HG03457 (cell line): Measurements from ENCODE around the gene NUDT1.

Source experiments
- ATAC-seq: cut with Tn5 transposase; IDR thresholded peaks from one replicate; pipeline ENCODE4 v1.9.1; 2021; ENCODE audit warnings: moderate number of reproducible peaks; ENCODE audit not compliant: unreplicated experiment

NUDT1 gene

GRCh38 chr7:2241580-2242540, at the start of gene NUDT1, which contains the start of gene MRM2:
Gene NUDT1, plus strand, starts transcription at chr7:2242226. Its CDS starts 2,349 bp downstream, at chr7:2244575.
Gene MRM2, minus strand, starts transcription at chr7:2242205. Its CDS starts 36 bp downstream, at chr7:2242169.
- ATAC-seq, result no peak

- no peak for ATAC-seq
Measured at GRCh38 chr7:2192831-2193534, 49.0 kb upstream of the NUDT1 start.

- no peak for ATAC-seq
Measured at GRCh38 chr7:2193575-2194305, 48.3 kb upstream of the NUDT1 start.

GRCh38 chr7:2195400-2196246, 46.4 kb upstream of the NUDT1 start:
- ATAC-seq, result no peak

GRCh38 chr7:2196381-2197378, 45.3 kb upstream of the NUDT1 start:
- ATAC-seq, result no peak

- no peak for ATAC-seq
Measured at GRCh38 chr7:2197436-2198155, 44.4 kb upstream of the NUDT1 start.

- ATAC-seq, result no peak
Measured at GRCh38 chr7:2198206-2198605, 43.8 kb upstream of the NUDT1 start.

GRCh38 chr7:2198760-2199159, 43.3 kb upstream of the NUDT1 start:
- ATAC-seq, result no peak

GRCh38 chr7:2199528-2199927, 42.5 kb upstream of the NUDT1 start:
- no peak for ATAC-seq

GRCh38 chr7:2199956-2200583, 42.0 kb upstream of the NUDT1 start:
- no peak for ATAC-seq

GRCh38 chr7:2200584-2200980, 41.4 kb upstream of the NUDT1 start:
- no peak for ATAC-seq

GRCh38 chr7:2201128-2201527, 40.9 kb upstream of the NUDT1 start:
- ATAC-seq, result no peak

GRCh38 chr7:2201686-2202360, 40.2 kb upstream of the NUDT1 start:
- no peak for ATAC-seq

- no peak for ATAC-seq
Measured at GRCh38 chr7:2202361-2202761, 39.7 kb upstream of the NUDT1 start.

- no peak for ATAC-seq
Measured at GRCh38 chr7:2202901-2203765, 38.9 kb upstream of the NUDT1 start.

GRCh38 chr7:2203766-2204300, 38.2 kb upstream of the NUDT1 start:
- no peak for ATAC-seq
